ENCODE results near the gene FSIP1.

The FSIP1 gene

DNA sequence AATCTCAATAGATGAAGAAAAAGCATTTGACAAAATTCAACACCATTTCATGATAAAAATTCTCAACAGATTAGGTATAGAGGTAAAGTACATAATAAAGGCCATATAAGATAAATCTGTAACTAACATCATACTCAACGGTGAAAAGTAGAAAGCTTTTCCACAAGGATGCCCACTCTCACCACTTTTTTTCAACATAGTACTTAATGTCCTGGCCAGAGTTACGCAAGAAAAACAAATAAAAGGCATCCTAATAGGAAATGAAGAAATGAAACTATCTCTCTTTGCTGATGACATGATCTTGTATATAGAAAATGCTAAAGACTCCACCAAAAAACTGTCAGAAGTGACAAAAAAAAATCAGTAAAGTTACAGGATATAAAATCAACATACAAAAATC, 168.8 kb downstream of the FSIP1 start:
- Histone ChIP-seq H3K4me1 (ENCODE audit: control insufficient read depth, insufficient read depth, low read length) (peaks cover 10% of the 10 kb centered on the region), H3K4me3 (ENCODE audit: low read length) (no peak overlapping the region), H3K36me3 (ENCODE audit: control insufficient read depth, insufficient read depth, low read length) (no peaks in the 10 kb centered on the region), H3K9ac (ENCODE audit: low read length) (no peak overlapping the region), H3K9me3 (ENCODE audit: control insufficient read depth, low read length) (no peaks in the 10 kb centered on the region), H3K27me3 (ENCODE audit: control insufficient read depth, insufficient read depth, low read length) (no peaks in the 10 kb centered on the region)

DNA sequence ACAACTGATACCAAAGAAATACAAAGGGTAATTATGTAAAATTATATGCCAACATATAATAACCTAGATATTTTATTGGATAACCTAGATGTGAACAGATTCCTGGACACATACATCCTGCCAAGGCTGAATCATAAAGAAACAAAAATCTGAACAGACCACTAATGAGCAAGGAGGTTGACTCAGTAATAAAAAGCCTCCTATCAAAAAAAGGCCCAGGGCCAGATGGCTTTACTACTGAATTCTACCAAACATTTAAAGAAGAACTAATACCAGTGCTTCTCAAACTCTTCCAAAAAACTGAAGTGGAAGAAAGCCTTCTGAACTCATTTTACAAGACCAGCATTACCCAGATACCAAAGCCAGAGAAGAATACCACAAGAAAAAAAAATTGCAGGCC, 169.4 kb downstream of the FSIP1 start:
- H3K9ac ChIP-seq (ENCODE audit: low read length) = no peak overlapping the region
- peaks cover 12% of the 10 kb centered on the region for H3K4me1 ChIP-seq (ENCODE audit: control insufficient read depth, insufficient read depth, low read length)
- no peak overlapping the region for H3K4me3 ChIP-seq (ENCODE audit: low read length)
- H3K36me3 ChIP-seq (ENCODE audit: control insufficient read depth, insufficient read depth, low read length) = no peaks in the 10 kb centered on the region
- no peaks in the 10 kb centered on the region for H3K9me3 ChIP-seq (ENCODE audit: control insufficient read depth, low read length)
- H3K27me3 ChIP-seq (ENCODE audit: control insufficient read depth, insufficient read depth, low read length) = no peaks in the 10 kb centered on the region

DNA sequence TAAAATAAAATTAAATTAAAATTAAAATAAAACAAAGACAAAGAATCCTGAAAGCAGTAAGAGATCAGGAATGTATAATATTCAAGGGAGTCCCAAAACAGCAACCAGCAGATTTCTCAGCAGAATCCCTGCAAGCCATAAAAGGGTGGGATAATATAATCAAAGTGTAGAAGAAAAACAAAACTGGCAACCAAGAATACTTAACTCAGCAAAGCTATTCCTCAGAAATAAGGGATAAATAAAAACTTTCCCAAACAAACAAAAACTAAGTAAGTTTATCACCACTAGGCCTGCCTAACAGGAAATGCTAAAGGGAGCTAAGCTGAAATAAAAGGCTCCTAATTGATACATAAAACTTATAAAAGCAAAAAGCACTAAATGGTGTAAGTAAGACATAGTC, 172.0 kb downstream of the FSIP1 start:
- no peaks in the 10 kb centered on the region for H3K27me3 ChIP-seq (ENCODE audit: control insufficient read depth, insufficient read depth, low read length)
- peaks cover 12% of the 10 kb centered on the region for H3K4me1 ChIP-seq (ENCODE audit: control insufficient read depth, insufficient read depth, low read length)
- no peak overlapping the region for H3K9ac ChIP-seq (ENCODE audit: low read length)
- no peaks in the 10 kb centered on the region for H3K9me3 ChIP-seq (ENCODE audit: control insufficient read depth, low read length)
- no peaks in the 10 kb centered on the region for H3K36me3 ChIP-seq (ENCODE audit: control insufficient read depth, insufficient read depth, low read length)
- H3K4me3 ChIP-seq (ENCODE audit: low read length) = no peak overlapping the region

DNA sequence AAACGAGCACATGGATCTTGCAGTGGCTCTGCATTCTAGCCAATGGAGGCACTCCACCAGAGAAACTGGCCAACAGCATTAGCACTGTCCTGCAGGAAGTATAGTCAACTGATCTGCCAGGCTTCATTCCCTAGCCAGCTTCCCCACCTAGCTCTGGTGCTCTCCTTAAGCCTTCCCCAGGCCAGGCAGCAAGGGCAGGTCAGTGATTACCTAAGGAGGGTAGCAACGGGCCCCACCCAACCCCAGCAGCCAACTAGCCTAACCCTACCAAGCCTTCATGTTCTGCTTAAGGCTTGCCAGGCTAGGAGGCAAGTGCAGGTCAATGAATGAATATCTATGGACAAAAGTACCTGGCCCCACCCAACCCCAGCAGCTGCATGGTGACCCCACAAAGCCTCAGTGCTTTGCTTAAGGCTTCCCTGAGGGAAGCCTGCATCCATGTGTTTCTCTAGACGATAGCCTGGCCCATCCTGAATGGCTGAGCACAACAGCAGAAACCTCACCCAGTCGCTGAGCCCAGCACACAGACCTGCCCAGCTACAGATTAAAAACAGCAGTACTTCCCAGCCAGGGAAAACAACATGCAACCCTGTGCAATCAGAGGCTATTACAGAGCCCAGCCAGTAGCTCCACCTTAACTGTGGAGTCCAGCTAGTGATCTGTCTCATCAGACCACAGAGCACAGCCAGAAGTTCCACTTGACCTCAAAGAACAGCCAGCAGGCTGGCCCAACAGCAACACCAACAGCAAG, 173.3 kb downstream of the FSIP1 start:
- no peak overlapping the region for H3K4me3 ChIP-seq (ENCODE audit: low read length)
- H3K4me1 ChIP-seq (ENCODE audit: control insufficient read depth, insufficient read depth, low read length) = peaks cover 12% of the 10 kb centered on the region
- no peaks in the 10 kb centered on the region for H3K9me3 ChIP-seq (ENCODE audit: control insufficient read depth, low read length)
- H3K9ac ChIP-seq (ENCODE audit: low read length) = no peak overlapping the region
- H3K27me3 ChIP-seq (ENCODE audit: control insufficient read depth, insufficient read depth, low read length) = no peaks in the 10 kb centered on the region
- H3K36me3 ChIP-seq (ENCODE audit: control insufficient read depth, insufficient read depth, low read length) = no peaks in the 10 kb centered on the region

DNA sequence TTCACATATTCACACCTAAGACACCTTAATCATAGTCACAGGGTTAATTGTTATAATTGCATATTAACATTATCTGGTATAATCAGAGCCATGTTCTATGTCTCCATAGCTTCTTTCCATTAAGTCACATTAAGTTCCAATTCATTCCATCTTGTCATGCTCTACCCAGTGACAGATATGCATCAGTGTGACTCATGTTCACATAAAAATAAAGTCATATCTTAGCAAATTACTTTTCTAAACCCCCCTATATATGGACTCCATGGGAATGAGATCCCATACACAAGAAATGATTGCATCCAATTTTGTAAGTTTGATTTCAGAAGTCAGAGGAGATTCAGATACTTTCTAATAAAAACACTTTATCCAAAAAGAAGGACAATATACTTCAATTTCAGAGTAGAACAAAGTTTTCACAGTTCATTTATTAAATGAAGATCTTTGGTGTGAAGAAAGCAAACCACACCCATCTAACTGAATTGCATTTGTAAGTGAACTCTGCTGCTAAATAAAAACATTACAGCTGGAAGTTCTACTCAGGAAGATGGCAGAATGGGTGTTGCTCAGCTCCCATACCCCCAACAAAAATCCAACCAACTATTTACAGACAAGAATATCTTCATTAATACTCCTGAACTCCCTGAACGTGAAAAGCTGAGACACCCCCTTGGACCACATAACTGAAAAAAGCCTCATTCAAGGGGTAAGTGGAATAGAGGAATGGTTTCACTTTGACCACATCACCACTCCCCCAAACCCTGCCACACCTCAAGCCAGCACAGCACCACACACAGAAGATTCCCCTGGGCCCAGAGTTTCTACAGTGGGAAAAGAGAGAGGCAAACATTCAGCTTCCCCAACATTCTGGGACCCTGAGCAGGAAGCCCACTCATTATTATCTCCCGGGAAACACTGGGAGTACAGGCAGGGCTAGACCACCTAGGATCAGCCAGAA, 174.2 kb downstream of the FSIP1 start:
- Histone ChIP-seq H3K4me1 (ENCODE audit: control insufficient read depth, insufficient read depth, low read length) (peaks cover 12% of the 10 kb centered on the region), H3K4me3 (ENCODE audit: low read length) (no peak overlapping the region), H3K9ac (ENCODE audit: low read length) (no peak overlapping the region), H3K36me3 (ENCODE audit: control insufficient read depth, insufficient read depth, low read length) (no peaks in the 10 kb centered on the region), H3K9me3 (ENCODE audit: control insufficient read depth, low read length) (no peaks in the 10 kb centered on the region), H3K27me3 (ENCODE audit: control insufficient read depth, insufficient read depth, low read length) (no peaks in the 10 kb centered on the region)

DNA sequence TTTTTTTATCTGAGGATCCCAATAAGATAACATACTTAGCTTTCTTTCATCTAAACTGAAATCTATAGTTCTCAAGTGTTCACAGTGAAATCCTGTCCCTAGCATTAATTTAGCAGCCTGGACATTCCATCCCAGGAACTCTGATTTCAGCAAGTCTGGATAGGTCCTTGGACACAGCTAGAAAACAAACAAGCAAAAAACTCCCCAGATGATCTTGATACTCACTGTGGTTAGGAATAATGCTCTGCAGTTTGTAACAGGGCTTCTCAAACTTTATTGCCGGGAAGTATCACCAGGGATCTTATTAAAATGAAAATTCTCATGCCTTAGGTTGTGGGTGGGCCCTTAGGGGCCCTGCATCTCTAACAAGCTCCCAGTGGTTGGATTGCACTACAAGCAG, 177.5 kb downstream of the FSIP1 start:
- Histone ChIP-seq H3K9ac (ENCODE audit: low read length) (no peak overlapping the region), H3K36me3 (ENCODE audit: control insufficient read depth, insufficient read depth, low read length) (no peaks in the 10 kb centered on the region), H3K9me3 (ENCODE audit: control insufficient read depth, low read length) (no peaks in the 10 kb centered on the region), H3K27me3 (ENCODE audit: control insufficient read depth, insufficient read depth, low read length) (no peaks in the 10 kb centered on the region), H3K4me3 (ENCODE audit: low read length) (no peak overlapping the region), H3K4me1 (ENCODE audit: control insufficient read depth, insufficient read depth, low read length) (peaks cover 12% of the 10 kb centered on the region)

DNA sequence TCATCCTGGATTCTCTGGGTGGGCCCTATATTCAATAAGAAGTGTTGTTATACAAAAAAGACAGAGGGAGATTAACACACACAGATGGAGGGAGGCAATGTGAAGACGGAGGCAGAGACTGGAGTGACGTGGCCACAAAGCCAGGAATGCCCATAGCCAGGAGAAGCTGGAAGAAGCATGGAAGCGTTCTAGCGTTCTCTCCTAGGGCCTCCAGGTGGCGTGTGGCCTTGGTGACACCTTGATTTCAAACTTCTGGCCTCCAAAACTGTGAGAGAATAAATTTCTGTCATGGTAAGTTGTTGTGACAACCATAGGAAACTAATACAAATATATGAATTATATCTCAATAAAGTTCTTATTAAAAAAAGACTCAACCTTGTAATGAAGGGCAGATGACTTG, 180.5 kb downstream of the FSIP1 start:
- no peaks in the 10 kb centered on the region for H3K4me1 ChIP-seq (ENCODE audit: control insufficient read depth, insufficient read depth, low read length)
- no peaks in the 10 kb centered on the region for H3K36me3 ChIP-seq (ENCODE audit: control insufficient read depth, insufficient read depth, low read length)
- no peak overlapping the region for H3K9ac ChIP-seq (ENCODE audit: low read length)
- H3K4me3 ChIP-seq (ENCODE audit: low read length) = no peak overlapping the region
- no peaks in the 10 kb centered on the region for H3K9me3 ChIP-seq (ENCODE audit: control insufficient read depth, low read length)
- no peaks in the 10 kb centered on the region for H3K27me3 ChIP-seq (ENCODE audit: control insufficient read depth, insufficient read depth, low read length)

DNA sequence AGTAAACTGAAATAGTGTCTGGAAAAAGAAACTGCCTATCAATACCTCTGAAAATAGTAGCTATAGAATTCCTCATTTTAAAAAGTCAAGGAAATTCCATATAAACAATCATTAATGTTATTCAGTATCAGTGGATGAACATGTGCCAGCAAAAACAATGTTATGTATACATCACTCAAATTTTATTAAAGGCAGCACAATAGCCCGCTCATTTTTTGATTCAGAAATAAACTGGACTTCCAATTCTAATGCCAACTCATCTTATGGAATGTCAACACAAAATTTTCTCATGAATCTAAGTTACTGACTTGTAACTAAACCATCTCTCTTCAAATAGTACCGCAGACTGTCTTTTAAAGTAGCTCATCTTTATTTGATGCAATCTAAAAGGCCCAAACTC, 182.8 kb downstream of the FSIP1 start:
- Histone ChIP-seq H3K9ac (ENCODE audit: low read length) (no peak overlapping the region), H3K4me1 (ENCODE audit: control insufficient read depth, insufficient read depth, low read length) (no peaks in the 10 kb centered on the region), H3K4me3 (ENCODE audit: low read length) (no peak overlapping the region), H3K9me3 (ENCODE audit: control insufficient read depth, low read length) (no peaks in the 10 kb centered on the region), H3K27me3 (ENCODE audit: control insufficient read depth, insufficient read depth, low read length) (no peaks in the 10 kb centered on the region), H3K36me3 (ENCODE audit: control insufficient read depth, insufficient read depth, low read length) (no peaks in the 10 kb centered on the region)

DNA sequence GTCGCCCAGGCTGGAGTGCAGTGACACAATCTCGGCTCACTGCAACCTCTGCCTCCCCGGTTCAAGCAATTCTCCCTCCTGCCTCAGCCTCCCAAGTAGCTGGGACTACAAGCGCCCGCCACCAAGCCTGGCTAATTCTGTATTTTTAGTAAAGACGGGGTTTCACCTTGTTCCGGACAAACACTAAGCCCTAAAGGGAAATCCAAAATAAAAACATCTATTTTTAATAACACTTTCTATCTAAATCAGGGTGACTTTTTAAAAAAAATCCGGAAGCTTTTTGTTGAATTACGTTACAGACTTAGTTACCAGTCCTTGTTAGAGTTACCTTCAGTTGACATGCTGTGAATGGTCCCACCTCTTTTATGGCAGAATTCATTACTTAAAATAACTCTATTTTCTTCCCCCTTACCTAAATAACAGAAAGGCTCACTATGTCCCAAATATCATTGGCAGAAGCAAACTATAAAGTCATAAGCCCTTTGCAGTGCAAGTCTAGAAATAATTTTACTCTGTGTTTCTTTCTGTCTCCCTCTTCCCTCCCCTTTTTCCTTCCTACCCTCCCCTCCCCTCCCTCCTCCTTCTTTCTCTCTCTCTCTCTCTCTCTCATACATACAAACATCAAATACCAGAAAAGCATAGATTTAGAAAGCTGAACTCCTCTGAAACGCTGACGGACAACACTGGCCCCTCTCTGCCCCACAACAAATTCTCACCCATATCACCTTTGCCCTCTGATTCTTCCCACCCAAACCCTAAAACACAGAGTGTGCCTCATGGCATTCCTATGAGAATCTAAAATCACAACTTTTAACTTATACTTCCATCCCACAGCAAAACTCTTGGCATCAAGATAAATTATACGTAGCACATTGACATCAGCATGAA, 183.4 kb downstream of the FSIP1 start:
- no peak overlapping the region for H3K9ac ChIP-seq (ENCODE audit: low read length)
- H3K4me3 ChIP-seq (ENCODE audit: low read length) = no peak overlapping the region
- no peaks in the 10 kb centered on the region for H3K4me1 ChIP-seq (ENCODE audit: control insufficient read depth, insufficient read depth, low read length)
- no peaks in the 10 kb centered on the region for H3K27me3 ChIP-seq (ENCODE audit: control insufficient read depth, insufficient read depth, low read length)
- no peaks in the 10 kb centered on the region for H3K9me3 ChIP-seq (ENCODE audit: control insufficient read depth, low read length)
- H3K36me3 ChIP-seq (ENCODE audit: control insufficient read depth, insufficient read depth, low read length) = no peaks in the 10 kb centered on the region

DNA sequence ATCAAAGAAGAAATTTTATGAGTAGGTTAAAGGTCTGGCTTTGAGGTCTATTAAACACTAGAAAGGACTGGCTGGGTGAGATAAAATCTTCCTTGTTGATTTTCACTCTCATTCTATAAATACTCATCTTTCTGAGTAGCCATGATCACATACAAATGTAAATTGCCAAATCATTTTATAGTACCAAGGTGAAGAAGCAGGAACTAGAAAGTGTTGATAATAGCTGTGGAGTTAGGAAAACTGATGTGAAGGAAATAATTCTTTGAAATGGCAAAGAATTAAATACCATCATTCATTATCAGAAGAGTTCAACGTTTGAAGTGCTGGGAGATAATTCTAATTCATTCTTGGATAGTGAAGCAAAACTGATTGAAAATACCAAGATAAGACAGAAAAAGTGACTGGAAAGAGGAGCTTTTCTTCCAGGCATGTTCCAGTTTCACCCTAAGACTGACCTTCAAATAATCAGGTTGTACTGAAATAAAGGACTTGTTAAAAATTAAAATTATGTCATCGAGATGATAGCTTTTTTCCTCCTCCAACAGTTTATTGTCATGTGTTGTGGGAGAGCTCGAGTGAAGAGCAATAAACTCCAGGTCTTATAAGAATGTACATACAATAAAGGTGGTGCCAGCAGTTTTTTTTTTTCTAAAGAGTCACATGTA, 184.3 kb downstream of the FSIP1 start:
- no peaks in the 10 kb centered on the region for H3K9me3 ChIP-seq (ENCODE audit: control insufficient read depth, low read length)
- no peaks in the 10 kb centered on the region for H3K27me3 ChIP-seq (ENCODE audit: control insufficient read depth, insufficient read depth, low read length)

DNA sequence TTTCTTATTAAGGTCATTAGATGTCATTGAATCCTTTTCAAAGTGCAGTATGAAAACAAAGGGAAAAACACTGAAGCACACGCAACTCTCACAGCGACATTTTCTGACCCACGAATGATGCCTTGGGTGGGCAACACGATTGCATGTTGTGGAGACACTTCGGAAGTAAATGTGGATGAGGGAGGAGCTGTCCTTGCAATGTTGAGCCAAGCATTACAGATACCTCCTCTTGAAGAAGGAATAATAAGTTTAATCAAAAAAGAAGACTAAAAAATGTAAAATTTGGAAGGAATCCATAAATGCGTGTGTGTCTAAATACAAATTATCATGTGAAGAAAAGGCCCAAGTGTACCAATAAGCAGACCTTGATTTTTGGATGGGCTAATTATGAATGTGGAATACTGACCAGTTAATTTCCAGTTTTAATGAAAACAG, 184.9 kb downstream of the FSIP1 start:
- Histone ChIP-seq H3K4me1 (ENCODE audit: control insufficient read depth, insufficient read depth, low read length) (no peaks in the 10 kb centered on the region), H3K27me3 (ENCODE audit: control insufficient read depth, insufficient read depth, low read length) (no peaks in the 10 kb centered on the region), H3K9me3 (ENCODE audit: control insufficient read depth, low read length) (no peaks in the 10 kb centered on the region), H3K36me3 (ENCODE audit: control insufficient read depth, insufficient read depth, low read length) (peaks cover 6% of the 10 kb centered on the region), H3K9ac (ENCODE audit: low read length) (no peak overlapping the region), H3K4me3 (ENCODE audit: low read length) (no peak overlapping the region)

More for the DNA sequence above, 184.3 kb downstream of the FSIP1 start:
- Histone ChIP-seq H3K4me3 (ENCODE audit: low read length) (no peak overlapping the region), H3K36me3 (ENCODE audit: control insufficient read depth, insufficient read depth, low read length) (peaks cover 4% of the 10 kb centered on the region), H3K9ac (ENCODE audit: low read length) (no peak overlapping the region), H3K4me1 (ENCODE audit: control insufficient read depth, insufficient read depth, low read length) (no peaks in the 10 kb centered on the region)
